ENCODE results near the gene PCDHGB4. TPM values are rescaled to one million over a fixed set of nuclear protein-coding genes. Genes with fewer than 3 reads are reported as not detected.

Gene PCDHGB4
- total and polyA plus RNA-seq, 9 of the 15 experiments (the other 6 are each of a cell fraction or from before 2014, with no cell fraction given) = 0.01 to 0.14 (median 0.03) TPM; not detected in 5

DNA sequence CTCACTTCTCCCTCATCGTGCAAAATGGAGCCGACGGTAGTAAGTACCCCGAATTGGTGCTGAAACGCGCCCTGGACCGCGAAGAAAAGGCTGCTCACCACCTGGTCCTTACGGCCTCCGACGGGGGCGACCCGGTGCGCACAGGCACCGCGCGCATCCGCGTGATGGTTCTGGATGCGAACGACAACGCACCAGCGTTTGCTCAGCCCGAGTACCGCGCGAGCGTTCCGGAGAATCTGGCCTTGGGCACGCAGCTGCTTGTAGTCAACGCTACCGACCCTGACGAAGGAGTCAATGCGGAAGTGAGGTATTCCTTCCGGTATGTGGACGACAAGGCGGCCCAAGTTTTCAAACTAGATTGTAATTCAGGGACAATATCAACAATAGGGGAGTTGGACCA, 43.8 kb downstream of the PCDHGB4 start:
- Histone ChIP-seq H3K27me3 (ENCODE audit: control insufficient read depth in 2 of 2, insufficient read depth in 2 of 2, low read length in 2 of 2) (peaks cover 10 to 32% of the 10 kb centered on the region in 2 experiments; a peak in 3 of 5 replicates), H3K9ac (ENCODE audit: insufficient read depth in 1 of 2, low read depth in 2 of 2, low read length in 2 of 2) (no peak overlapping the region), H3K4me2 (ENCODE audit: insufficient read depth, low read length) (no peak overlapping the region), H2AFZ (ENCODE audit: low read depth, low read length) (no peak overlapping the region), H3K9me1 (ENCODE audit: control insufficient read depth, insufficient read depth, low read length) (no peaks in the 10 kb centered on the region), H4K20me1 (replicated peaks; ENCODE audit: control insufficient read depth, insufficient read depth, low read length) (no peaks in the 10 kb centered on the region), H3K27ac (ENCODE audit: extremely low read depth, low read depth, low read length) (no peak overlapping the region), H3K9me3 (replicated peaks; ENCODE audit: control insufficient read depth, insufficient read depth, low read depth, low read length) (no peaks in the 10 kb centered on the region; the same call in 1 of the 2 replicates), H3K36me3 (ENCODE audit: control insufficient read depth, insufficient read depth, low read length) (no peaks in the 10 kb centered on the region), H3K4me1 (replicated peaks in 1 of 2; ENCODE audit: control insufficient read depth in 2 of 2, insufficient read depth in 2 of 2, low read length in 2 of 2) (peaks cover 0 to 22% of the 10 kb centered on the region in 2 experiments; a peak in 2 of 5 replicates), H3K79me2 (ENCODE audit: control insufficient read depth, insufficient read depth, low read length) (no peaks in the 10 kb centered on the region), H3K4me3 (no peak overlapping the region)
- ChIA-PET CTCF (ENCODE audit: low intra/inter-chr PET ratio) (no interaction called here), POLR2A (interaction anchor here (0.7 kb wide), 1 partner anchor 84 kb away, joined by 3 read pairs; no protein-coding TSS in a partner anchor)
- intact Hi-C loops (cut with micrococcal nuclease) (no loop called here), in situ Hi-C loops (cut with MboI) (no loop called here)
- no peak for DNase-seq (ENCODE audit: extremely low read depth in 1 of 4, low spot score in 3 of 4)
- no TSS peak for BruUV-seq (replicated peaks)
- no peak for FAIRE-seq
- ATAC-seq = no peak
- 67% methylated on average over 36 of the region's 37 CpGs for whole genome bisulfite sequencing (ENCODE audit: insufficient coverage, low coverage, missing lambda C conversion rate)
- no peak for TF ChIP-seq GTF2F1 (IDR thresholded peaks at IDR 0.05; ENCODE audit: low read depth, low read length)
- no peak for TF ChIP-seq BACH1 (tag; IDR thresholded peaks at IDR 0.05)
- no peak for TF ChIP-seq DIDO1 (tag; IDR thresholded peaks at IDR 0.05; ENCODE audit: low read depth)
- TF ChIP-seq FOXP1 (CRISPR knock-in tag; IDR thresholded peaks at IDR 0.05) = no peak
- TF ChIP-seq, protein P1, sequence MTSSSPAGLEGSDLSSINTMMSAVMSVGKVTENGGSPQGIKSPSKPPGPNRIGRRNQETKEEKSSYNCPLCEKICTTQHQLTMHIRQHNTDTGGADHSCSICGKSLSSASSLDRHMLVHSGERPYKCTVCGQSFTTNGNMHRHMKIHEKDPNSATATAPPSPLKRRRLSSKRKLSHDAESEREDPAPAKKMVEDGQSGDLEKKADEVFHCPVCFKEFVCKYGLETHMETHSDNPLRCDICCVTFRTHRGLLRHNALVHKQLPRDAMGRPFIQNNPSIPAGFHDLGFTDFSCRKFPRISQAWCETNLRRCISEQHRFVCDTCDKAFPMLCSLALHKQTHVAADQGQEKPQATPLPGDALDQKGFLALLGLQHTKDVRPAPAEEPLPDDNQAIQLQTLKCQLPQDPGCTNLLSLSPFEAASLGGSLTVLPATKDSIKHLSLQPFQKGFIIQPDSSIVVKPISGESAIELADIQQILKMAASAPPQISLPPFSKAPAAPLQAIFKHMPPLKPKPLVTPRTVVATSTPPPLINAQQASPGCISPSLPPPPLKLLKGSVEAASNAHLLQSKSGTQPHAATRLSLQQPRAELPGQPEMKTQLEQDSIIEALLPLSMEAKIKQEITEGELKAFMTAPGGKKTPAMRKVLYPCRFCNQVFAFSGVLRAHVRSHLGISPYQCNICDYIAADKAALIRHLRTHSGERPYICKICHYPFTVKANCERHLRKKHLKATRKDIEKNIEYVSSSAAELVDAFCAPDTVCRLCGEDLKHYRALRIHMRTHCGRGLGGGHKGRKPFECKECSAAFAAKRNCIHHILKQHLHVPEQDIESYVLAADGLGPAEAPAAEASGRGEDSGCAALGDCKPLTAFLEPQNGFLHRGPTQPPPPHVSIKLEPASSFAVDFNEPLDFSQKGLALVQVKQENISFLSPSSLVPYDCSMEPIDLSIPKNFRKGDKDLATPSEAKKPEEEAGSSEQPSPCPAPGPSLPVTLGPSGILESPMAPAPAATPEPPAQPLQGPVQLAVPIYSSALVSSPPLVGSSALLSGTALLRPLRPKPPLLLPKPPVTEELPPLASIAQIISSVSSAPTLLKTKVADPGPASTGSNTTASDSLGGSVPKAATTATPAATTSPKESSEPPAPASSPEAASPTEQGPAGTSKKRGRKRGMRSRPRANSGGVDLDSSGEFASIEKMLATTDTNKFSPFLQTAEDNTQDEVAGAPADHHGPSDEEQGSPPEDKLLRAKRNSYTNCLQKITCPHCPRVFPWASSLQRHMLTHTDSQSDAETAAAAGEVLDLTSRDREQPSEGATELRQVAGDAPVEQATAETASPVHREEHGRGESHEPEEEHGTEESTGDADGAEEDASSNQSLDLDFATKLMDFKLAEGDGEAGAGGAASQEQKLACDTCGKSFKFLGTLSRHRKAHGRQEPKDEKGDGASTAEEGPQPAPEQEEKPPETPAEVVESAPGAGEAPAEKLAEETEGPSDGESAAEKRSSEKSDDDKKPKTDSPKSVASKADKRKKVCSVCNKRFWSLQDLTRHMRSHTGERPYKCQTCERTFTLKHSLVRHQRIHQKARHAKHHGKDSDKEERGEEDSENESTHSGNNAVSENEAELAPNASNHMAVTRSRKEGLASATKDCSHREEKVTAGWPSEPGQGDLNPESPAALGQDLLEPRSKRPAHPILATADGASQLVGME (CRISPR knock-in tag; IDR thresholded peaks at IDR 0.05) = no peak
- TF ChIP-seq, protein P2, sequence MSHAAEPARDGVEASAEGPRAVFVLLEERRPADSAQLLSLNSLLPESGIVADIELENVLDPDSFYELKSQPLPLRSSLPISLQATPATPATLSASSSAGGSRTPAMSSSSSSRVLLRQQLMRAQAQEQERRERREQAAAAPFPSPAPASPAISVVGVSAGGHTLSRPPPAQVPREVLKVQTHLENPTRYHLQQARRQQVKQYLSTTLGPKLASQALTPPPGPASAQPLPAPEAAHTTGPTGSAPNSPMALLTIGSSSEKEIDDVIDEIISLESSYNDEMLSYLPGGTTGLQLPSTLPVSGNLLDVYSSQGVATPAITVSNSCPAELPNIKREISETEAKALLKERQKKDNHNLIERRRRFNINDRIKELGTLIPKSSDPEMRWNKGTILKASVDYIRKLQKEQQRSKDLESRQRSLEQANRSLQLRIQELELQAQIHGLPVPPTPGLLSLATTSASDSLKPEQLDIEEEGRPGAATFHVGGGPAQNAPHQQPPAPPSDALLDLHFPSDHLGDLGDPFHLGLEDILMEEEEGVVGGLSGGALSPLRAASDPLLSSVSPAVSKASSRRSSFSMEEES (CRISPR knock-in tag; IDR thresholded peaks at IDR 0.05) = no peak
- TF ChIP-seq ZNF79 (CRISPR knock-in tag; IDR thresholded peaks at IDR 0.05; ENCODE audit: low read depth) = no peak
- no peak for TF ChIP-seq HNRNPH1 (optimal IDR thresholded peaks at IDR 0.05; ENCODE audit: low read depth, low read length)
- no peak for TF ChIP-seq TAF15 (IDR thresholded peaks at IDR 0.05; ENCODE audit: low read depth, low read length)
- TF ChIP-seq SNRNP70 (optimal IDR thresholded peaks at IDR 0.05; ENCODE audit: low read depth, low read length) = no peak
- TF ChIP-seq, protein P3, sequence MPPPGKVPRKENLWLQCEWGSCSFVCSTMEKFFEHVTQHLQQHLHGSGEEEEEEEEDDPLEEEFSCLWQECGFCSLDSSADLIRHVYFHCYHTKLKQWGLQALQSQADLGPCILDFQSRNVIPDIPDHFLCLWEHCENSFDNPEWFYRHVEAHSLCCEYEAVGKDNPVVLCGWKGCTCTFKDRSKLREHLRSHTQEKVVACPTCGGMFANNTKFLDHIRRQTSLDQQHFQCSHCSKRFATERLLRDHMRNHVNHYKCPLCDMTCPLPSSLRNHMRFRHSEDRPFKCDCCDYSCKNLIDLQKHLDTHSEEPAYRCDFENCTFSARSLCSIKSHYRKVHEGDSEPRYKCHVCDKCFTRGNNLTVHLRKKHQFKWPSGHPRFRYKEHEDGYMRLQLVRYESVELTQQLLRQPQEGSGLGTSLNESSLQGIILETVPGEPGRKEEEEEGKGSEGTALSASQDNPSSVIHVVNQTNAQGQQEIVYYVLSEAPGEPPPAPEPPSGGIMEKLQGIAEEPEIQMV (tag; conservative IDR thresholded peaks at IDR 0.05; ENCODE audit: low read depth) = no peak
- no peak for TF ChIP-seq ESRRA (IDR thresholded peaks at IDR 0.05; ENCODE audit: borderline replicate concordance, low read depth)
- no peak for TF ChIP-seq ZNF324 (CRISPR knock-in tag; IDR thresholded peaks at IDR 0.05)
- TF ChIP-seq MIER1 (IDR thresholded peaks at IDR 0.05; ENCODE audit: low read depth) = no peak
